H54 (cell line): ENCODE results near the gene ANGPTL2.

Experiments used
- DNase-seq: peaks from one replicate; pipeline ENCODE4 v3.0.0; 2011; ENCODE audit warnings: low spot score, mixed read lengths; ENCODE audit not compliant: insufficient read length
- FAIRE-seq: peaks from 3 replicates; lab custom pipeline; 2011; peaks lifted over from hg19 to GRCh38; lab: Jason Lieb, UNC
- POLR2A ChIP-seq: IDR thresholded peaks from 2 replicates; pipeline ENCODE4 v1.6.1; 2011; ENCODE audit warnings: low read depth, mild to moderate bottlenecking, low read length

The ANGPTL2 gene

DNA sequence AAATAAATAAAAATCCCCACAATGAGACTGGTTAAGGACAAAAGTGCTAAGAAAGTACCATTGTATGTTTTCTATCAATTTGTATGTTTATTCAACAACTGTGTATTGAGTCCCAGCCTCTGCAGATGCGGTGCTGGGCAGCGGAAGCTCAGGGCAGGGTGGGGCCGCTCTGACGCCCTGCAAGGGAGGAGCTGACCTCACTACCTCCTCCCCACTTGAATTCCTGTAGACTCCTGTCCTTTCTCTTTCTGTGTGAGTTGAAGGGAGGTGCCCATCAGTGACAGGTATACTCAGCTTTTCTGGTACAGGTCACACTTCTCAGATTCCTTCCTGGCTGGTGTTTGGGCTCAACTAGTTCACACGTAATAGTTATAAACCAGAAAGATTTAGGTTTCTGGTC lies 27.0 kb downstream of the ANGPTL2 start:
- FAIRE-seq: no peak
- DNase-seq: no peak
- TF ChIP-seq POLR2A: no peak

DNA sequence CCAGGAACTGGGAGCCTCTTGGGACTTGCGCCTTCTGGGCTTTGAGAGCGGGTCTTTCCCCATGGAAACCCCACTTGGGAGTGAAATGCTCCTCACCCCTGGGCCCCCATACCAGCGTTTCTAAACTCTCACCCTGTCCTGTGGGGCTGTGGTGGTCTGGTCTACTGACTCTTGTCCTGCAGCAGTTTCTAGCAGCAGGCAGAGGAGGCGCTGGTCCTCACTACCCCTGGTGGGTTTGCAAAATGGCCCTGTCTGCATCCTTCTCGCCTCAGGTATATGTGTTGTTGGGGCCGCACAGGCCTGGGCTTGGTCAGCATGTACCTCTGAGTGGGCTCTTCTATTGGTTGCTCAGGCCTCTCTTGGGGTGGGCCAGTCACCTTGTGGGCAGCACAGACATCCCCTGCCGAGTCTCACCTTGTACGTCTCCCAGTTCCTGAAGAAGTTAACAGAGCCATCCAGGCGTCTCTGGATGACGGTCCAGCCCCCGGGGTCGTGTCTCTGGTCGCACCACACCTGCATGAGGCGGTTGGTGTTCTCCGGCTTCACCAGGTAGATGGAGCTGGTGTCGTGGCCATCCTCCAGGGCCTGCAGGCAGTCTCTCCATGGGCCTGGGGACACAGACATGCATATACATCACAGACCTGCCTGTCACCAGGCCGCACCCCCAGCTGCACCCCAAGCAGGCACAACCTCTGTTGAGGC lies 29.0 kb downstream of the ANGPTL2 start:
- DNase-seq (no peak), FAIRE-seq (no peak)
- TF ChIP-seq POLR2A: no peak

DNA sequence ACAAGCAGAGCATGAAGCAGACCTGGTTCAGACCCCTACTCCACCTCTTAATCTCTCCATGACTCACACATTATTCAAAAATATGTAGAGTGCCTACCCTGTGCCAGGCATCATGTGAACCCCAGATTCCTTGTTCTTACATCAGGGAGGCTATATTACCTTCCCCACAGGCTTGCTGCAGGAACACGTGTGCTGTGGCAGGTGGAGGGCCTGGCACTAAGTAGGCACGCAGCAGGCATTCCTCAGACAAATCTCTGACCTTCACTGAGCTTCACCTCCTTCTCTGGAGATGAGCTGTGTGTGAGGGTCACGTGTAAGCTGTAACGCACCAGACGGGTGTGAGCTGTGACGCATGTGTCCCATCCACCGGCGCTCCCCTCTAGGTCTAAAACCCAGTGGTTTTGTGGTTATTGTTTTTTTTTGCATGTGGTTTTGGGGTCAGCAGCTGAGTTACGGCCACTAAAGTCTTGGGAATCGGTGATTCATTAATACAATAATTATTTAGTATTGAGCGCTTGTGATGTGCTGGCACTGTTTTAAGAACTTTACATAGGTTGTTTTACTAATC lies 30.3 kb downstream of the ANGPTL2 start:
- no peak for DNase-seq
- no peak for TF ChIP-seq POLR2A
- no peak for FAIRE-seq

DNA sequence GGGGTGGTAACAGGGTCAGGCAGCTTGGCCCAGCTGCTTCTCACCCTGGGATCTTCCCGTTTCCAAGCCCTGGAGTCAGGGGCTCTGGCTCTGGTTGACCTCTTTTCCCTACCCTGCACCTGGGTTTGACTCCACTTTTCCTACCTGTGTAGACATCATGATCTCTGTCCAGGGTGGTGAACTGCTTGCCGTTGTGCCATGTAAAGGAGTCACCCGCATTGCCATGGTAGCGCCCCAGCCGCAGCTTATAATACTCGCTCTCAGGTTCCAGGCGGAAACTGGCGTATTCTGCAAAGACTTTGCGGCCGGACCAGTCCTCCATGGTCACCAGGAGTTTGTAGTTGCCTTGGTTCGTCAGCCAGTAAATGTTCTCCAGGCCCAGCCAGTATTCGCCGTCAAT lies 30.9 kb downstream of the ANGPTL2 start:
- no peak for TF ChIP-seq POLR2A
- FAIRE-seq: no peak
- DNase-seq: no peak

DNA sequence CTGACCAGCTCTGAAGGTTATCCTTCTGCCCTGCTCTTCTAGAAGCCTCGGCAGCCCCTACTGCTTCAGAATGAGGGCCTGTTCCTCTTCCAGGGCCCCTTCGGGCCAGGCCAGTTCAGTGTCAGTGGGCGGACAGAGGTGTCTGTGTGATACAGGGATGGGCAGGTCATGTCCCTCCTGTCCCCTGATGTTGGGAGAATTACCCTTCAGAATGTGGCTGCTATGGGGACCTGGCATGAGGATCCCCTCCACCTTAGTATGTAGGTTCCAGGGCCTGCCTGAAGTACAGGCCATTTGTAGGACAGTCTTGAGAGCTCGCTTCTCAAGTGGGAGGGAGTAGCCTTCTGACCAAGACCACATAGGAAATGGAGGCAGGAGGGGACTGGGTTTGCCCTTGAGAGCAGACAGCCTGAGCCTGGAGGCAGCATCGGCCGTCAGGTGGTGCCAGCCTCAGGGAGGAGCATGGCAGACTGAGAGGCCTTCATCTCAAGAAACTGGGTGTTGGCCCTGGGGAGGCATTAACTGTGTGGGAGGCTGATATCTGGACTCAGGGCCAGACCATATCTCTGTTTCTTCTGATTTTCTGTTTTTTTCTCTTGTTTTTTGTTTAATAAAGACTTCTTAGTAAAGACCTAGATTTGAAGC lies 32.0 kb downstream of the ANGPTL2 start:
- no peak for DNase-seq
- TF ChIP-seq POLR2A: no peak
- FAIRE-seq: no peak

DNA sequence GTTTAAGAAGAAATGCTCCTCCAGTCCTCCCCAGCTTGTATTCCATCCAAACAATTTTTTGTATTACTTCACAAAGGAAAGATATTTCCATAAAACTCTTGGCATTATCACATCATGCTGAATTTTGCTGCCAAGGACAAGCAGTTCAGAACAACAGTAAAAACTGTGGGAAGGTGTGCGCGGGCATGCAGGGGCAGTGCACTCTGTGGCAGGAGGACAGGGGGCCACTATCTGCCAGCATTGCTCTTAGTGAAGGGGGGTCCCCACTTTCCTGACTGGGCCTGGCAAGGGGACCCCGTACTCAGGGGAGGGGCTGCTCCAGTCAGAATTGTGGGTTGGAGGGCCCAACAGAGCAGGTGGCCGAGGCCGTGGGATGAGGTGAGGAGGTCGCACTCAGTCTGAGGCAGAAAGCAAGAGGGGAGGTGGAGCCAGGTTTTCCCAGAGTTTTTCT lies 32.8 kb downstream of the ANGPTL2 start:
- TF ChIP-seq POLR2A: no peak
- no peak for FAIRE-seq

DNA sequence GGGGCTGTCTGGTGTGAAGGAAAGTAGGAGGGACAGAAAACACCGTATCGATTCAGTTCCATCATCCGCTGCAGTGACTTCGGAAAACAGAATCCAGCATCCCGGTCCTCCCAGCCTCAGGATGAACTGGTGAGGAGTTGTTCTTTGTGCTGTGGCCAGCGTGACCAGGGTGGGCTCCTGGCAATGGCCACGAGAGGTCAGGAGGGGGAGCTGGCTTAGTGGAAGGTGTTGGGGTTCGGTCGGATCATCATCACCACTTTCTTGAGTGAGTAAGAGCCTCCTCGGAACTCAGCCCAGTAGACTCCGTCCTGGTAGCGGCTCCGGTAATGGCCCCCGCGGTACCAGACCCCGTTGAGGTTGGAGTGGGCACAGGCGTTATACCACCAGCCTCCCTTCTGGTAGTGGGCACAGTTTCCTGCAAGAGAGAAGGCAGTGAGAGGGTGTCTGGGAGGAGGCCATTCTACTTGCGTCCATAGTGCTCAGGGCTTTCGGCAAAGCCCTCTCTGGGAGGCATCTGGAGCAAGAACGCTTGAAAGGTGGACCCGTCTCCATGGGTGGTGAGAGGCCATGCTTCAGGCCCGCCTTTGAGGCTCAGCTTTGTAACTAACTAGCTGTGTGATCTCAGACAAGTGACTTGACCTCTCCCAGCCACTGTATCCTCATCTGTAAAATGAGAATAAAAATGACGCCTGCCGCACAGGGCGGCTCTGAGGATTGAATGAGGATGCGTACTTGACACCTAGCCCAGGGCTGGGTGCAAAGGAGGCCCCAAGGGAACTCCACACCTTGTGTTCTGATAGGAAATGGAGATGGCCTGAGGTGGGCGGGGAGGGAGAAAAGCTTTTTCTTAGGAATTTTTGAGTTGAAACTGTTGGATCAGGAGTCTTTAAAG lies 33.5 kb downstream of the ANGPTL2 start:
- FAIRE-seq: no peak
- TF ChIP-seq POLR2A: no peak
- DNase-seq: no peak

More for the DNA sequence above, 32.8 kb downstream of the ANGPTL2 start:
- no peak for DNase-seq

DNA sequence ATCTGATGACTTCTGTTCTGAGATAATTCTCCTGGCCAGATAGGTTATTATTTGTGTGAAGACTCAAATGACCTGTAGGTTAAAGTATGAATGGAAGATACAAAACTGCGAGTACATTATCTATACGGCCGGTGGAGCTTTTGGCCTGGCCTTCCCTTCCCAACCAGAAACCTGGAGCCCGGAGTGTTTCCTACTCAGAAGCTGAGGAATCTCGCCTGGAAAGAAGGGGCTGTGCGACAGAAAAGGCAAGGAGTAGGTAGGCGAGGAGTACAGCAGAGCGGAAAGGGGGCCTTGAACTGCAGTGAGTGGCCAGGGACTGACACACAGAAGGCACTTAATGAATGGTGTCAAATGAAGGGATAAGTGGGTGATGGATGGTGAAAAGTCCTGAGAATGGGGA lies 34.6 kb downstream of the ANGPTL2 start:
- TF ChIP-seq POLR2A: no peak
- FAIRE-seq: no peak
- no peak for DNase-seq

DNA sequence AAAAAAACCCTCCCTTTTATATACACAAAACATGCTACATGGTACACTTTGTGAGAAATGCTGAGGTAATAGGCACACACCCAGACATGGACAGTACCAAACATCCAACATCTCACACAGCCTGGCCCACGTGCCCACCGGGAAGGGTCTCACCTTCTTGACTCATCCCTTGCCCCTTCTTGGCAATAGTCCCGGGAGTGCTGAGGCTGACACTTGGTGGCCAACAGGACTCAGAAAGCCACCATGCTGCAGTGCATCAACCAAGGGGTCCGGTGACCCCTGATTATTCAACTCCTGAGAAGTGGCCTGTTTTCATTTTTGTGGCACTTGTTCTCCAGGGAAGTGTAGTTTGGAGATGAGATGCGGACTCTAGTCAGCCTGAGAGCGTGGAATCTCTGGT lies 35.0 kb downstream of the ANGPTL2 start:
- no peak for TF ChIP-seq POLR2A

DNA sequence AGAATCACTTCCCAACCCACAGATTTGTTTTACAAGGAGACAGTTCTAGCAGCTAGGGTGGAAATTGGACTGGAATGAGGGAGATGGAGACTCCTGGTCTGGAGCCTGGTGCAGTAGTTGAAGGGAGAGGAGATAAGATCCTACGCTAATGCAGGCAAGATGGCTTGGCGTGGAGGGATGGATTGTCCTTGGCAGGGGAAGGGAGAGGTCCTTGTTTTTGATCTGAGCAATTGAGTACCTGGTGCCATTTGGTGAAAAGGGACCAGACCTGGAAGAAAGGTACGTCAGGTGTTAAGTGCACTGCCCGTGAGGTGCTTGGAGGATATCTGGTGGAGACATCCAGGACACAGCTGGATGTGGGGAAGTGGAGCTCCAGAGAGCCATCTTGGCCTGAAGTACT lies 35.7 kb downstream of the ANGPTL2 start:
- TF ChIP-seq POLR2A: no peak
- FAIRE-seq: no peak
- DNase-seq: no peak

More for the DNA sequence above, 35.0 kb downstream of the ANGPTL2 start:
- no peak for DNase-seq
- no peak for FAIRE-seq

DNA sequence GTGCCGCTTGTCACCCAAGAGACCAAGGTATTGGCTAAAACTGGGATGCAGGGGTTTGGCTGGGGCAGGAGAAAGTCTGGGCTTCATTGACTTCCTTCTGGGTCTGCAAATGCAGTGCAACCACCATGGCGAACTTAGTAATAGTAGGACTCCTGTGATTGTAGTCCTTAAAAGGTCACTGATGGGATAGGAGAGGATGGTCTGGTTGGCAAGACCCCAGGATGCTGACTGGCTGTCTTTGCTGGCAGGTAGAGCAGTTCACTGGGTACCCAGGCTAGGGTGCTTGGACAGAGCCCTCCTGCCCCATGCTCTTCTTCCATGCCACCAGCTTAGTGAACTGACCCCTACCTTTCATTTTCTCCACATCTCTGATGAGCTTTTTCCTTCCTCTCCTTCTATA lies 37.2 kb downstream of the ANGPTL2 start:
- FAIRE-seq: no peak
- no peak for DNase-seq
- TF ChIP-seq POLR2A: no peak

DNA sequence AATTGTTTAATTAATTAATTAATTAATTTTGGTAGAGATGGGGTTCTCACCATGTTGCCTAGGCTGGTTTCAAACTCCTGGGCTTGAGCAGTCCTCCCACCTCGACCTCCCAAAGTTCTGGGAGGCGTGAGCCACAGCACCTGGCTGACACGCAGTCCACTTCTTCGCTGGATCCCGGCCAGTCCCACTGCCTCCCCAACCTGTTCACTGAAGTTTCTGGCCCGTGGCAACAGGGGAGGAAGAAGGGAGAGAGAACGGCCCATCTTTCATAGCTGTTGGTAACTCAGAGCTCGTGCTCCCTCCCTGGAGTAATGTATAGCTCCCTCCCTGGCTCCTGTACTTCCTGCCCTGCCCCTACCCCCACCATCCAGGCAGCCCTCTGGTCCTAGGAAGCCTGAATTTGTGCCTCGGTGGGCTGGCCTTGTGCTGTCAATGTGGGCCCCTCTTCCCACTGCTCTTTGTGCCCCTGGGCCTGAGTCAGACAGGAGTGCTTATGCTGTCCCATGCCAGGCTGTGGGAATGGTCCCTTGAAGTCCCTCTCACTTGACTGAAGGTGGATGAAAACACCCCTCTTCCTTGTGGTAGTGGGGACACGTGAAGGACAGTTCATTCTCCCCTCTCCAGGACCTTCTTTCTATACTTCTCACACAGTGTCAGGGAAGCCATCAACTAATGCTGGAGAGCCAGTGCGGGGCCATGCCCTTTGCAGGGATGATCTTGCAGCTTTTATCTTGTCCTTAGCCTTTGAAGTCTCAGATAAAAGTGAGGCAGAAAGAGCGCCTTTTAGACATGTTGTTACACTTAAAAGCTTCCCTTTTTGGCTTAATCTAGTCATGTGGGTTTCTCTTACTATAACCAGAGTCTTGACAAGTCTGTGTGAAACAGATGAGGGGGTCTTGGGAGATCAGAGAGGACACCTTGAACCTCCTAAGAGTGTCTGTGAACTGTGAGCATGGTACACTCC lies 38.1 kb downstream of the ANGPTL2 start:
- no peak for FAIRE-seq
- no peak for TF ChIP-seq POLR2A
- no peak for DNase-seq
